HFFc6 (cell line): ENCODE results near the gene LEMD2. TPM values are rescaled to one million over a fixed set of nuclear protein-coding genes. Genes with fewer than 3 reads are reported as not detected.

ENCODE experiments used
- DNase-seq: peaks from one replicate; pipeline ENCODE4 v3.0.0-alpha.2; 2018
- H3K27ac Mint-ChIP-seq: 2 replicates; pipeline ENCODE4 v1.8.0; 2020; ENCODE audit warnings: mild to moderate bottlenecking, mixed read lengths
- H3K27me3 Mint-ChIP-seq: 2 replicates; pipeline ENCODE4 v1.8.0; 2021; ENCODE audit warnings: mild to moderate bottlenecking, moderate library complexity, mixed read lengths; ENCODE audit not compliant: insufficient read depth
- H3K36me3 Mint-ChIP-seq: 2 replicates; pipeline ENCODE4 v1.8.0; 2021; ENCODE audit warnings: low read depth, mixed read lengths
- H3K4me1 Mint-ChIP-seq: 2 replicates; pipeline ENCODE4 v1.8.0; 2020; ENCODE audit warnings: low read depth, mixed read lengths
- H3K4me3 Mint-ChIP-seq: 2 replicates; pipeline ENCODE4 v1.8.0; 2020; ENCODE audit warnings: mild to moderate bottlenecking, moderate library complexity, mixed read lengths
- H3K9me3 Mint-ChIP-seq: 2 replicates; pipeline ENCODE4 v1.8.0; 2020; ENCODE audit warnings: mild to moderate bottlenecking, mixed read lengths
- CTCF ChIP-seq: fragments of 200-600 bp; sonication (generic); IDR thresholded peaks from 2 replicates; pipeline ENCODE4 v1.5.0; 2021; ENCODE audit warnings: antibody characterized with exemption, mild to moderate bottlenecking
- total RNA-seq, 6 experiments: library from RNA; stranded (reverse); fragmentation: NEBNext Ultra II Directional; extraction: Animal tissue kit (Norgen Biotek cat#: 25700); gene quantifications; 2 replicates in 1 of 6; 3 replicates in 5 of 6; pipeline ENCODE4 v1.2.3, GENCODE V29; 2021

Gene LEMD2
- total RNA-seq, 6 experiments from 2014 or later, result 42.4 to 46.7 (median 44.9) TPM

- TF ChIP-seq CTCF, result no peak
- Mint-ChIP-seq H3K9me3 (no peaks in the 10 kb centered on the region), H3K4me3 (no peak overlapping the region), H3K27ac (no peak overlapping the region), H3K27me3 (peaks cover 40% of the 10 kb centered on the region), H3K36me3 (no peaks in the 10 kb centered on the region), H3K4me1 (no peaks in the 10 kb centered on the region)
- DNase-seq, result no peak
These were observed 13.4 kb upstream of the LEMD2 start for GRCh38 chr6:33802186-33802958.

GRCh38 chr6:33801611-33802010, 12.7 kb upstream of the LEMD2 start:
- peaks cover 35% of the 10 kb centered on the region for H3K27me3 Mint-ChIP-seq
- no peaks in the 10 kb centered on the region for H3K9me3 Mint-ChIP-seq
- no peak for DNase-seq
- no peak for TF ChIP-seq CTCF
- no peaks in the 10 kb centered on the region for H3K36me3 Mint-ChIP-seq
- H3K4me1 Mint-ChIP-seq, result no peaks in the 10 kb centered on the region
- H3K27ac Mint-ChIP-seq, result no peak overlapping the region
- H3K4me3 Mint-ChIP-seq, result no peak overlapping the region

GRCh38 chr6:33800248-33800969, 11.5 kb upstream of the LEMD2 start:
- Mint-ChIP-seq H3K4me3 (no peak overlapping the region), H3K36me3 (no peaks in the 10 kb centered on the region), H3K9me3 (no peaks in the 10 kb centered on the region), H3K4me1 (no peaks in the 10 kb centered on the region), H3K27me3 (peaks cover 31% of the 10 kb centered on the region), H3K27ac (no peak overlapping the region)
- no peak for TF ChIP-seq CTCF
- no peak for DNase-seq

GRCh38 chr6:33799454-33800113, 10.7 kb upstream of the LEMD2 start:
- DNase-seq, result no peak
- H3K36me3 Mint-ChIP-seq, result no peaks in the 10 kb centered on the region
- H3K27me3 Mint-ChIP-seq, result peaks cover 32% of the 10 kb centered on the region
- TF ChIP-seq CTCF, result no peak
- no peak overlapping the region for H3K4me3 Mint-ChIP-seq
- H3K9me3 Mint-ChIP-seq, result no peaks in the 10 kb centered on the region
- no peak overlapping the region for H3K27ac Mint-ChIP-seq
- H3K4me1 Mint-ChIP-seq, result peaks cover 6% of the 10 kb centered on the region

GRCh38 chr6:33798343-33798848, 9.5 kb upstream of the LEMD2 start:
- H3K4me3 Mint-ChIP-seq, result no peak overlapping the region
- peaks cover 7% of the 10 kb centered on the region for H3K4me1 Mint-ChIP-seq
- TF ChIP-seq CTCF, result peak; percentile 16; the same call in 1 of the 2 replicates
- no peaks in the 10 kb centered on the region for H3K9me3 Mint-ChIP-seq
- H3K36me3 Mint-ChIP-seq, result no peaks in the 10 kb centered on the region
- H3K27ac Mint-ChIP-seq, result no peak overlapping the region
- no peak for DNase-seq
- H3K27me3 Mint-ChIP-seq, result peaks cover 37% of the 10 kb centered on the region
